ENCODE results near the gene SPANXC.

- no peak for TF ChIP-seq POLR2A (IDR thresholded peaks at IDR 0.05)
- no peak for TF ChIP-seq CTCF (IDR thresholded peaks at IDR 0.05)
- TF ChIP-seq EP300 (IDR thresholded peaks at IDR 0.05): no peak
Measured at GRCh38 chrX:141258080-141258479, 15.8 kb upstream of the SPANXC start.
